GM18870 (cell line): Measurements from ENCODE around the gene GRAMD1B.

Source experiments
- ATAC-seq: cut with Tn5 transposase; IDR thresholded peaks from one replicate; pipeline ENCODE4 v1.9.1; 2021; ENCODE audit warnings: moderate library complexity; ENCODE audit not compliant: unreplicated experiment

Gene GRAMD1B

DNA sequence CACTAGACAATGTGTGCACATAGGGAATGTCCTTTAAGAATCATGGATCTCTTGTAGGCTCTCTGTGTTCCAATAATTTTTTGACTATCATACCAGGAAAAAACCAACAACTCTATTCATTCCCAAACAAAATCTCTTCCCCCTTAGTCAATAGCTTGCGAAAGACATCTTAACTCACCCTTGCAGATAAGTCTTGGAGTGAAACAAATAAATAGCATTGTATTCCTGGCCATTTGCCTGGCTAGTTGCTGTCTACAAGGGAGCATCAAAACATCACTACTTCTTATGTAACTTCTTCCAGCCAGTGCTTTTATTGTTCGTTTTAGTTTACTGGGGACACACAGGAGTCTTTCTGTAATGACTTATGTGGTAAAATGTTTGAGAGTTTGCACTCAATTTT lies 194.9 kb downstream of the GRAMD1B start:
- ATAC-seq, result no peak

DNA sequence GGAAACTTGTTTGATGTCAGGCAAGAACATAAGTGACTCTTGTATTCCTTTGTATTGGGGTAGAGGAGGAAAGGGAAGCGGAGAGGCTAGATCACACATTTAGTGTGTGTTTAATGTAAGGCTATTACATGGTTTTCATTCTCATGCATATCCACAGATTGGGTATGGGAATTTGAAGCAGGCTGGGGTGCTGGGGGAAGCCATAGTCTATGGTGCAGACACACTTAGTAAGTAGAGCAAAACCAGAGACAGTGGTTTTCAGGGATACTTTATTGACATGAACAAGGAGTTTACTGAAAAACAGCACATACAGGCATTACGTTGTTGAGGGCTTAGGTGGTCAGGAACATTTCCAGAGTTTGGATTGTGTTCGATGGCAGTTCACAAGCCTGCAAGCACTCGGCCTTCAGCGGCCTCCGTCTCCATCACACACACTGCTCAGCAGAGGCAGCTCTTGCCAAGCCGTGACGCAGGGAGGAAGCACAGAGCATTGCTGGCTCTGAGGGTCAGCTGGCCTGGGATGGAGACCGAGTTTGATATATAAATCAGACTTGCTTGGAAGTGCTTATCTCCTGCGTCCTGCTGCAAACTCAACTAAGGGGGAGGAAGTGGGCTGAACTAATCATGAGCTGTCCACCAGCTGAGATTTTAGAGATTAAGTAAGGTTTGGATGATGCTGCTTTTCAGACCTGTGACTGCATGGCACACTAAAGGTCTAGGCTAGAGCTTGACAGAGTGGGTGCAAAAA lies 199.0 kb downstream of the GRAMD1B start:
- ATAC-seq, result no peak

- no peak for ATAC-seq
Measured at GRCh38 chr11:123630126-123630608, 200.1 kb downstream of the GRAMD1B start.

- ATAC-seq, result no peak
Measured at GRCh38 chr11:123640029-123640428, 210.0 kb downstream of the GRAMD1B start.

- ATAC-seq, result no peak
Measured at GRCh38 chr11:123640677-123641494, 210.8 kb downstream of the GRAMD1B start.

DNA sequence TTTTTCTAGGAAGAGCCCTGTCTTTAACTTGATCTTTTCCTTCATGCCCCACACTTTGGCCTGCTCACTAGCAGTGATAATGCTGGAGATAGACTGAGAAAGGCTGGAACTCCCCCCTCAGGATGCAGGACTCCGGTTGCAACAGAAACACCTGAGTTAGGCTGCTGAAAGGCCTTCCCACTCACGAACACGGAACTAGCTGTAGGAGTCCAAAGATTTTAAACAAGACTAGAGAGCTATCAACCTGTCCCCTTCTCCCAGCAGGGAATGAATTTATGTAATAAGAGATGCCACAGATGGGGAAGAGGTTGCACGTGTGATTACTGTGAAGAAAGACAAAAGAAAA lies 211.4 kb downstream of the GRAMD1B start:
- no peak for ATAC-seq

DNA sequence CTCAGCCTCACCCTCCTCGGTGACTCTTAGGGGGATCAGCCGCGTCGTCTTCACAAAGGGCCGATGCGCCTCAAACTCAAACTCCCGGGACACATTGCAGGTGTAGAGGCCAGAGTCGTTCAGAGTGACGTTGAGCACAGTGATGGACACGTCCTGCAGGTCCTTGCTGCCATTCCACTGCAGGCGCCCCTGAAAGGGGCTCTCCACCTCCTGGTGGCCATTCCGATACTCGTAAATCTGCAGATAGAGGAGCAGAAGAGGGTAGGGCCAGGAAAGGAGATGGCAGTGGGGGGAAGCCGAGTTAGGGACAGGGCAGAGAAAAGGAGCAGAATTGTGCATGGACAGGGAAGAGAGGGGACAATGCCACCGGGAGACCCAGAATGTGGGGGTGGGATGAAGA lies 212.4 kb downstream of the GRAMD1B start:
- no peak for ATAC-seq

DNA sequence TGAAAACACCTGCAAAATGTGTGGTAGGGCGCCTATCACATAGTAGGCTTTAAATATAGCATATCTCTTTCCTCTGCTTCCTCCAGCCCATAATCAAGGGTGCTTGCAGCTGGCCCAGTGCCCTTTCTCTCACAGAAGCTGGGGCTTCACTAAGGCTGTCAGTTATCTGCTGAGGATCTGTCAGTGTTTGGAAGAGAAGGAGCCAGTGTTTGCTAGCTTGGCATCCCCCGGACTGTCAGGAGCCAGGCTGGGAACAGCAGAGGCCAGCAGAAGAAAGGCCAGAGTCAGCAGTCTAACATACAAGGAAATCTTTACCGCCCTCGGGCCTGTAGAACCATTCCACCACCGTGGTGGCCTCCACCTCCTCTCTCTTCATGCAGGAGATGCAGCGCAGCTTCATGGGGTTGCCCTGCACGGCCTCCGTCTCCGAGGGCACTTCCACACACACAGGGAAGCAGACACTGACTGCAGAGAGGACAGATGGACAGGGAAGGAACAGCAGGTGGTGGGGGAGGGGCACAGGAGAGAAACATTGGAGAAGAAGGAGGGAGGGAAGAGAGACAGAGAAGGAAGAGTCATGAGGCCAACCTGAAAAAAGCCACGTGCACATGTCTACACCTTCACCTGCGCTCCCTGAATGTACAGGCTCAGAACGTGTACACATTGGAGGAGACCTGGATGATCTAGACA lies 215.4 kb downstream of the GRAMD1B start:
- no peak for ATAC-seq

DNA sequence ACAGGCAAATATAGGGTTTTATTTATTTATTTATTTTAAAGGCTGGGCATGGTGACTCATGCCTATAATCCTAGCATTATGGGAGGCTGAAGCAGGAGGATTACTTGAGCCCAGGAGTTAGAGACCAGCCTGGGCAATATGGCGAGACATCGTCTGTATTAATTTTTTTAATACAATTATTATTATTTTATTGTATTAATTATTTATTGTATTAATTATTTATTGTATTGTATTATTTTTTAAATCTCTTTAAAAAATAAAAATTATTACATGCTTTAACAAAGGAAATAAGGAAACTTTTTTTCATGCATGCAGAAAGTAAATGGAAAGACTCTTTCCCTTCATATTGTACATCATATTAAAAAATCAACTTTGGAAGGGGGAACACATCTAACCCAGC lies 220.8 kb downstream of the GRAMD1B start:
- ATAC-seq, result no peak

DNA sequence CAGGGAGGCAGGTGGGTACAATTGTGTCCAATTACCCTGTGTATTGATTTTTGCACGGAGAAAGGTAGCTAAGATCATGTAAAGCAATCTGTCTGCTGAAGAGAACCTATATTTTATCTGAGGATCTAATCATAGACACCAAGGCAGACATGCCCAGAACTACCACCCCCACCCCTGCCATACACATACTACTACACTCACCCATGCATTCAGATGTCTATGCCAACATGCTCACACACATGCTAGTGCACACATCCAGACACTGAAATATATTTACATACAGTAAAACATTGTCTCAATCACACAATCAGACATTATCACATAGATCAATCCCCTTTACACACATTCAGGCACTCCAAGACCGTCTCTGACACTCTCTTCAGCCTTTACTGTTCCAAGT lies 222.5 kb downstream of the GRAMD1B start:
- no peak for ATAC-seq

DNA sequence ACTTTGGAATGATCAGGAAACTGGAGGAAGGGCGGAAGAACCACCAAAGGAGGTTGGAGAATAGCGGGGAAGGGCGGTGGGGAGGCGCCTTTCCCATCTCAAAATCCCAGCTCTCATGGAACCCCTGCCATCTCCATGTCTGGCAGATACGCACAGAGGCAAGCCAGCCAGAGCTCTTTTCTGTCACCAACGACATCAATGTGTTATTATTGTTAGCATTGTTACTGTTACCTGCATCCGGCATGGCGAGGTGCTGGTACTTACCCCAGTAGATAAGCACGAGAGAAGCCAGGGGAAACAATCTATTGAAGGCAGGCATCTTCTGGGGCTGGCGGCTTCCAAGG lies 223.4 kb downstream of the GRAMD1B start:
- ATAC-seq, result no peak

DNA sequence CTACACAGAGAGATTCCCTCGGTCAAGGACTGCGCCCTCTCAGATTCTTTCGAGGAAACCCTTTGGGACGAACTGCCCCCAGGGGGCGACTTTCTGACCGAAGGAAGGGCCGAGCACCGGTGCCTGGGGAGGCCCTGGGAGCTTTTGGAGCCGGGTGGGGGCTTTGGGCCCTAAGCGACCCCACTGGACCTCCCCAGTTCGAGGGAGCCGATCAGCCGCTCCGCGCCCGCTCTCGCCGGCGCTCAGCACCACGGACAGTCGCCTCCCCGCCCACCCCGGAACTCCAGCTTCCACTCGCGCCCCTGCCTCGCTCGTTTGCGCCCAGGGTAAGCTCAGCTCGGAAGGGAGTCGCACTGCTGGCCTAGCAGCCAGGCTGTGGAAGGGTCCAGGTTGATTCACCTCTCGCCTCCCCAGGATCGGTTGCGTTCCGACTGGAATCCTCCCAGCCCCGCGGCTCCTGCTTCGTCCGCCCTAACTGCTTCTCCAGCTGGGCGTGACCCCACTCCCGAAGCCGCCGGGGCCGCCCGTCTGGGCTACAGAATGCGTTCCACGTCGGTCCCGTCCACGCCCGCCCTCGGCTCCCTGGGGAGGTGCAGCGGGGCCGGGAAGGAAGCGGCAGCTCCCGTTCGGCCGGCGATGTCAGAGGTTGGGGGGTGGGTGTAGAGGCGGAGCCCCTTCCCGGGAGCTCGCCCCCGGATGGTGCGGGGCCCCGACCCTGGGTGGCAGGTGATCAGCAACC lies 223.9 kb downstream of the GRAMD1B start:
- ATAC-seq, result no peak

DNA sequence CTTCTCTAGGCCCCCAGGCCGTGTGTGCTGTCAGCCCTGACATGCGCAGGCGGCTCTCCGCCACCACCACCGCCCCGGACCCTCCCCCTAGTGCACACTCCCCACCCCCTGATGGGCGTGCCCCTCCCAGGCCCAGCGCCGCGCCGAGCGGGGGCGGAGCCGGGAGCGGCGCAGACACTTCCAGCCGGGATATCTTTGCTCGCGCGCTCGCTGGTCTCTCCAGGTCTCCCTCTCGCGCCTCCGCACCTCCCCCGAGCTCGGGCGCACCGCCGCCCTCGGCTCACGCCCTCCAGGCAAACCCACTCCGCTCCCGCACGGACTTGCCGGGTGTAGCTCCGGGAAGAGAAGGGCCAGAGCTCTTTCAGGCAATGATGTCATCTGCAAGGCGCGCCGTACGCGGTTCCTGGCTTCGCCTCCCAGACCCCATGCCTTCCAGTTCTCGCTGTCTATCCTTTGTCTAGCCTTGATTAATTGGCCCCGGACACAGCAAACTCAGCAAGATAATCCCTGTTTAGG lies 224.6 kb downstream of the GRAMD1B start, which contains the start of gene SCN3B:
Gene SCN3B, minus strand, starts transcription at position 59 of the 516 bp plus-strand sequence. CDS start 823 bp downstream, outside the sequence.
- no peak for ATAC-seq

- no peak for ATAC-seq
Measured at GRCh38 chr11:123659311-123659710, 229.2 kb downstream of the GRAMD1B start.

GRCh38 chr11:123659965-123660364 lies 229.9 kb downstream of the GRAMD1B start:
- peak; percentile 63 for ATAC-seq

- ATAC-seq, result no peak
Measured at GRCh38 chr11:123665306-123665705, 235.2 kb downstream of the GRAMD1B start.

DNA sequence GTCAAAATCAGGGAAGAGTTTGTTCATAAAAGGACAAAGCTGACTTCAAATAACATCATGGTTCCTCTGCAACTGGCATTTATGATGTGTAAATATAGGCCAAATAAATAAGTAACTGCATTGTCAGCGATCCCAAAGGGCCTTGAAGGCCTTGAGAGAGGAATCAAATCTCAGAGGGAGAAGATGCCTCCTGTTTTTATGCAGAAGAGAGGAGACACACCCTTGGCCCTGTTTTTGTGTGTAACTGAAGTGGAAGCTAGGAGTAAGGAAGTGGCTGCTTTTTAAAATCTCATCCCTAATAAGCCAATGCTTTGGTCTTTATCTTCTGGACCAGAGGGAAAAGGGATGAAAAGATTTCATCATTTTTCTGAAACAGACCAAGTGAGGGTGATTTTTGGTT lies 240.0 kb downstream of the GRAMD1B start:
- no peak for ATAC-seq

- no peak for ATAC-seq
Measured at GRCh38 chr11:123671534-123671933, 241.5 kb downstream of the GRAMD1B start.

DNA sequence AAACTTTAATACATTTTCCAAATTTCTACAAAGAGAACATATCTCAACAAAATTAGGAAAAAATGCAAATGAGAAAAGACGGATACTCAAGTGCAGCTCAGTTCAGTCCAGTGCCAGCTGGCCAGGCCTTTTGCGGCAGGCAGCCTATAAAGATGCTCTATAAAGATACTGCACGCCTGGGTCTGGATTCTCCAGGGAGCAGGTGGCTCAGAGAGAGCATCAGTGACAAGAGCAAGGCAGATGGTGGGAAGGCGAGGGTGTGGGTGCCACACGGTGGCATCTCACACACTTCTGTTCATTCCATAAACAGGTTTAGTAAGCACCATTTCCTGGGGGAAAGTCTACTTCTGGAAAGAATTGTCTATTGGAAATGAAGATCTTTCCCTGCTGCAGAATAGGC lies 242.5 kb downstream of the GRAMD1B start:
- ATAC-seq, result no peak

DNA sequence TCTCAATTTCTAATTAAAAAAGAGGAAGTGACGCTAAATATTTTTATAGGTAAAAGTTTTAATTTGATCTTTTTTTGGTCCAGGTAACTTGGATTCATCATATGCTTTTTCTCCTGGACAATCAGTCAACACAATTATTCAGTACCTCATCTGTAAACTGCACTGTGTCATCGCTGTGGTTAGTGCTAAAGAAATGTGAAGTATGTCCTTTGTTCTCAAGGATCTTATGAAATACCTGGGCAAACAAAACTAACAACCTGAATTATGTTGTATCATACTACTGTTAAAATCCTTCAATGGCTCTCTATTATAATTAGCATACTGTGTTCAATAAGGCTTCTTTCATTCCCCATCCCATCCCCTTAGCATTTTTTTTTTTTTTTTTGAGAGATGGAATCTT lies 244.2 kb downstream of the GRAMD1B start:
- no peak for ATAC-seq
